Measurements from ENCODE around the gene NEGR1.

GRCh38 chr1:71647513-71648300 lies 634.6 kb downstream of the NEGR1 start:
- TF ChIP-seq POLR2AphosphoS5 (IDR thresholded peaks at IDR 0.05; ENCODE audit: insufficient read depth in 1 of 2, low read depth in 1 of 2) (no peak), CTCF (IDR thresholded peaks at IDR 0.05) (no peak), POLR2A (IDR thresholded peaks at IDR 0.05) (no peak)
